ENCODE data around the gene ZNF232. TPM values are rescaled to one million over a fixed set of nuclear protein-coding genes. Genes with fewer than 3 reads are reported as not detected.
A peak's percentile ranks its signal among the peaks of the same experiment; 100 is the strongest.
"Not testable (repeated sequence)": the region's sequence is repeated elsewhere in the genome, so short reads cannot be mapped to it uniquely, and the experiment has no call there.

The ZNF232 gene
- total RNA-seq, 1 donor from 2014 or later: 4.6 TPM

- no peak for DNase-seq (ENCODE audit: low spot score)
Observed at GRCh38 chr17:5099271-5099670, 12.4 kb downstream of the ZNF232 start.

DNA sequence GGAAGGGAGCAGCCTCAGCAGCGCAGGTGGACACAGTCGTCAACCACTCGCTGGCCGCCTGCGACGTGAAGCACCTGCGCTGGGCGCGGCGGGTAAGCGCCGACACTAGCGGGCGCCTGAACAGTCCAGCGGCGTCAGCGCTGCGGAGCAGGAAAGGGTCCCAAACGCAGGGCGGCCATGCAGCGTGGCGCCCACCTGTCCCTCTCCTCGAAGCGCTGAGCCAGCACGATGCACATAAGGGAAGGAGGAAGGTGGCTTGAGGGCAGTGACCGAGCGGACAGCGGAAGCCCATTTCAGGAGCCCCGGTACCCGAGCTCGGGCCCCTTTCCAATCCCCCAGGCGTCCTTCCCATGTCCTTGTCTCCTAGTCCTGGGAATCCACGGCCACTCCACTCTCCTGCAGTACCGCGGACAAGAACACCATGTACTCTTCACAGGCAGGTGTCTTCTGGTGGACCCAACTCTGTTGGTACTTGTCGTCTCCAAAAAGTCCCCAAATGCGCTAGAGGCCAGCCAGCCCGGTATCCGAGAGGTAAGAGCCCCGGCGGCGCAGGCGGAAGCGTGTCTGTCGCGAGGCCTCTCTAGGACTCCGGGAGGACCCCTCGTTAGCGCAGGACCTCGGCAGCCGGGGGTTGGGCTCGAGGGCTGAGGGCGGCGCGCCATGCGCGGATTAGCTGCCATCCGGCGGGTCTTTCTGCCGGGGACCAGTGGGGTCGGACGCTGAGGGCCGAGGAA lies 14.4 kb downstream of the ZNF232 start:
- no peak for DNase-seq (ENCODE audit: low spot score)

DNA sequence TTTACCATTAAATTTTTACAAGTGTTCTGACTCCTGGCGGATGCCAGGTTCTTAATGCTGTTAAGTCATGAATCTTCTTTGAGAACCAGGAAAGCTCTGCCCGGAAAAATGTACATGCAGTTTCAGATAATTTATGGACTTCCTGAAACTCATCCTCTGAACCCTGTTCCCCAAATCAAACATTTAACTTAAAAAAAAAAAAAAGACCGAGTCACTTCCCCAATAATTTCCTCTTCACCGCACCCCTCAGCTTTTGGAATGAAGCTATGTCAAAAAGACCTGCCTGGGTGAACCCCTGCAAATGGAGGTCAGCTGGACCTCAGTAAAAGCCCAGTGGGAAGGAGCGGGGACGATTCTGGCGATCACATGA lies 15.0 kb downstream of the ZNF232 start:
- DNase-seq (ENCODE audit: low spot score): no peak

DNA sequence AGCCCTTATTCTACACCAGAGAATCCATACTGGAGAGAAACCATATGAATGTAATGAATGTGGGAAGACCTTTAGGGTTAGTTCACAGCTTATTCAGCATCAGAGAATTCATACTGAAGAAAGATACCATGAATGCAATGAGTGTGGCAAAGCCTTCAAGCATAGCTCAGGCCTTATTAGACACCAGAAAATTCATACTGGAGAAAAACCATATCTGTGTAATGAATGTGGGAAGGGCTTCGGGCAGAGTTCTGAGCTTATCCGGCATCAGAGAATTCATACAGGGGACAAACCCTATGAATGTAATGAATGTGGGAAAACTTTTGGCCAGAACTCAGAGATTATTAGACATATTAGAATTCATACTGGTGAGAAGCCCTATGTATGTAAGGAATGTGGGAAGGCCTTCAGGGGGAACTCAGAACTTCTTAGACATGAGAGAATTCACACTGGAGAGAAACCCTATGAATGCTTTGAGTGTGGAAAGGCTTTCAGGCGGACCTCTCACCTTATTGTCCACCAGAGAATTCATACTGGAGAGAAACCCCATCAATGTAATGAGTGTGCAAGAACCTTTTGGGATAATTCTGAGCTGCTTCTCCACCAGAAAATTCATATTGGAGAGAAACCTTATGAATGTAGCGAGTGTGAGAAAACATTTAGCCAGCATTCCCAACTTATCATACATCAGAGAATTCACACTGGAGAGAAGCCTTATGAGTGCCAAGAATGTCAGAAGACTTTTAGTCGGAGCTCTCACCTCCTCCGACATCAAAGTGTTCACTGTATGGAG lies 19.3 kb downstream of the ZNF232 start:
- no peak for DNase-seq (ENCODE audit: low spot score)

- DNase-seq (ENCODE audit: low spot score): no peak
Observed at GRCh38 chr17:5080591-5080990, 31.1 kb downstream of the ZNF232 start.

DNA sequence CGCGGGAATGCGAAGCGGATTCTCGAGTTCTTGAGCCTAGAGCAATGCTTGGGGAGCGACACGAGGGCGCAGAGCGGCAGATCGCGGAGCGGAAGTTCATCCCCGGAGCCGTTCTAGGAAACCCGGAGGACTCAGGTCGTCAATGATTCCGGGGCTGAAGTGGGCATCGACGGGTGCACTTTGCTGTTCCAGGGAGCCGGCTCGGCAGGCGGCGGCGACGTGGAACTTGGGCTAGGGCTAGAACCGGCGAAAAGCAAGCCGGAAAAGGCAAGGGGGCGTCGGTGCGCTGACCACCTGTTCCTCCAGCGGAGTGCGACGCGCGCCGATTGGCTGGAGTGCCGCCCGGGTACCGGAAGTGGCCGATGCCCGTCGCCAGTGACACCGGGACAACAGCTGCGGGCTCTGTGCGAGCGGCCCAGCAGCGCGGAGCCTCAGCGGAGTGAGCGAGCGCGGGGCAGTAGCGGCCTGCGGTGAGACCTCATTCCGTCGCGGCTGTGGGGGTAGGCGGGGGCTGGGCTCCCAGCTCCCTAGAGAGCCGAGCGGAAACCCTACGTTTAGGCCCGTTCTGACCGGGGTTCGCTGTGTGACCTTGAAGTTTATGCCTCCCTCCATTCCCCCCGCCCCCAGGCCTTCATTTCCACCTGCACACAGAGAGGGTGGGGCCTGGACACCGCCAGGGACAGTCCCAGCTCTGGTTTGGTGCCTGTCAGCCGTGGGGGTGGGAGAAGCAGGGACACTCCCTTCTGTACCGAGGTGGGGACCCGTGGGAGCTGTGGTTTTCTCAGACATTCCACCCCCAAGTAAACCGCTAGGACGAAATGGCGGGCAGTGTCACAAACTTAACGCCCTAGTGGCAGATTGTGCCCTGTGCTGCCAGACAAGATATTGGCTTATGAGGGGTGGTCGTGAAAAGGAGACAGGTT lies 33.3 kb downstream of the ZNF232 start, which contains the start of gene ZFP3:
Gene ZFP3, plus strand, starts transcription at position 362 of the 923 bp plus-strand sequence. CDS start 13,038 bp downstream, outside the sequence.
- peak; percentile 95 for DNase-seq (ENCODE audit: low spot score)

DNA sequence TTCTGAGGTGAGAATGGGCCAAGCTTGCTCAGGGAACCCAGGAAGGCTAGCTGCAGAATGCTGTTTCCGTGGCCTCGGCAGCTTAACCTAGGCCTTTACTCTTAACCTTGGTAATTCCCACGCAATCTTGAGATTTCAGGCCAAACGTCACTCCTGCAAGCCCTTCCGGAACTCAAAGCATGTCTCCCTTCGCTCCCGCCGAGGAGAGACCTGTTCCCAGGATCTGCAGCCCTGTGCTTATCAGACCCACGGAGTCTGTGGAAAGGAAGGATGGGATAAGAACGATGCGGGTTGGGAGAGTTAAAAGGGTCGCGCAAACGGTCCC lies 33.9 kb downstream of the ZNF232 start:
- no peak for DNase-seq (ENCODE audit: low spot score)

DNA sequence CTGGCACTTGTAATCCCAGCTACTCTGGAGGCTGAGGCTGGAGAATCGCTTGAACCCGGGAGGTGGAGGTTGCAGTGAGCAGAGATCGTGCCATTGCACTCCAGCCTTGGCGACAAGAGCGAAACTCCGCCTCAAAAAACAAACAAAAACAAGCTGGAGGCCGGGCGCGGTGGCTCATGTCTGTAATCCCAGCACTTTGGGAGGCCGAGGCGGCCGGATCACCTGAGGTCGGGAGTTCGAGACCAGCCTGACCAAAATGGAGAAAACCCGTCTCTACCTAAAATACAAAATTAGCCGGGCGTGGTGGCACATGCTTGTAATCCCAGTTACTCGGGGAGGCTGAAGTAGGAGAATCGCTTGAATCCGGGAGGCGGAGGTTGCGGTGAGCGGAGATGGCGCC lies 34.4 kb downstream of the ZNF232 start:
- not testable (repeated sequence) for DNase-seq (ENCODE audit: low spot score)

DNA sequence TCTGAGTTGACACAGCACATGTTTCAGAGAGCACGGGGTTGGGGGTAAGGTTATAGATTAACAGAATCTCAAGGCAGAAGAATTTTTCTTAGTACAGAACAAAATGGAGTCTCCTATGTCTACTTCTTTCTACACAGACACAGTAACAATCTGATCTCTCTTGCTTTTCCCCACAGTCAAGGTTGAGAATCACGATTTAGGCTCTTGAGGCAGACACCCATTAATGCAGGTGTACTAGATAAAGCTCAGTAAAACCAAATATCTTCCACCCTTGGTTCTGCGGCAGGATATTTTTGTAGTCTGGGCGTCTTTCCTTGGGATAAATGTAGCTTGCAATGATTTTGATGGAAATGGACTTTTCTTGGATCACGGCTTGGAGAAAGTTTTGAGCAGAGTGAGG lies 36.2 kb downstream of the ZNF232 start:
- DNase-seq (ENCODE audit: low spot score): not testable (repeated sequence)

- DNase-seq (ENCODE audit: low spot score): no peak
Observed at GRCh38 chr17:5069724-5070123, 42.0 kb downstream of the ZNF232 start.

DNA sequence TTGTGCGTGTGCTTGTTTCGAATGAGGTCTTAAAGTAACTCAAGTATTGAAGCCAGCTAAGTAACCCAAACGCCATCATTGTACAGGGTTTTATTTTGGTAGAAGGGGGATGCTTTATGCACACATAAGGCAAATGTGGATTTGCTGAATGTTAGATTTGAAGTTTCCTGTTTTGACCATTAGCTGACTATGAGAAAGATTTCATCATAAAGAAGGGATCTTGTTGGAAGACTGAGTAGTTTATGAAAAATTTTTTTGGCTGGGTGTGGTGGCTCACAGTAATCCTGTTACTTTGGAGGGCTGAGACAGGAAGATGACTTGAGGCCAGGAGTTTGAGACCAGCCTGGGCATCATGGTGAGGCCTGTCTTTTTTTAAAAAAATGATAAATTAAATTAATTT lies 43.4 kb downstream of the ZNF232 start:
- no peak for DNase-seq (ENCODE audit: low spot score)

GRCh38 chr17:5065227-5065744 lies 46.4 kb downstream of the ZNF232 start:
- DNase-seq (ENCODE audit: low spot score): no peak

Other genes starting within 250 kb of the ZNF232 start
- gene C17orf107, start 212.3 kb downstream of the ZNF232 start, total RNA-seq: 3.0 TPM
- 1.6 TPM for gene CHRNE, start 208.8 kb downstream of the ZNF232 start, total RNA-seq
- gene GP1BA, start 179.6 kb downstream of the ZNF232 start, total RNA-seq: not detected
- 50.0 TPM for gene SLC25A11, start 171.8 kb downstream of the ZNF232 start, total RNA-seq
- 63.3 TPM for gene RNF167, start 171.6 kb downstream of the ZNF232 start, total RNA-seq
- gene PFN1, start 163.3 kb downstream of the ZNF232 start, total RNA-seq: 575 TPM
- 4.0 TPM for gene ENO3, start 160.8 kb downstream of the ZNF232 start, total RNA-seq
- gene SPAG7, start 144.1 kb downstream of the ZNF232 start, total RNA-seq: 55.5 TPM
- gene CAMTA2, start 124.2 kb downstream of the ZNF232 start, total RNA-seq: 53.8 TPM
- 0.71 TPM for gene INCA1, start 114.4 kb downstream of the ZNF232 start, total RNA-seq
- 213 TPM for gene KIF1C, start 113.9 kb downstream of the ZNF232 start, total RNA-seq
- 0.22 TPM for gene SLC52A1, start 76.5 kb downstream of the ZNF232 start, total RNA-seq
- gene ZFP3, start 33.4 kb downstream of the ZNF232 start, total RNA-seq: 4.2 TPM
- 0.26 TPM for gene USP6, start 4.2 kb upstream of the ZNF232 start, total RNA-seq
- 2.8 TPM for gene ZNF594, start 80.0 kb upstream of the ZNF232 start, total RNA-seq
- 7.6 TPM for gene SCIMP, start 123.0 kb upstream of the ZNF232 start, total RNA-seq
- 65.7 TPM for gene RABEP1, start 170.4 kb upstream of the ZNF232 start, total RNA-seq